ENCODE results near the gene SDC1. TPM values are rescaled to one million over a fixed set of nuclear protein-coding genes. Genes with fewer than 3 reads are reported as not detected.

The SDC1 gene
- total RNA-seq, 3 donors from 2014 or later = 65.3 to 170 (median 162) TPM

DNA sequence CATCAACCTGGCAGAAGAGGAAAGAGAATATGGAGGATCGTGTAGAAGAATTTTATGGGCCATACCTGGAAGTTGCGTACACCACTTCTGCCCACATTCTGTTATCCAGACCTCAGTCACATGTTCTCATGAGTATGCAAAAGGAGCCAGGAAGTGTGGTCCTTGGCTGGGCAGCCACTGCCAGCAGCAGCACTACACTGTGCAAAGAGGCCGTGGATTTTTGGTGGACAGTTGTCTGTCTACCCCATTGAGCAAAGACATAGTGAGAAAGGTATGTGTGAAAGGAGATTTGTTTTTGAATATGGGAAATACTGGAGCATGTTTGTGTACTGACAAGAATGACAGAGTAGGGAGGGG lies 68.1 kb downstream of the SDC1 start:
- H3K4me3 ChIP-seq = no peak overlapping the region
- H3K4me1 ChIP-seq (ENCODE audit: low read depth) = peaks cover 16% of the 10 kb centered on the region
- intact Hi-C loops (cut with DNase I, micrococcal nuclease) = no loop called here
- ATAC-seq (peak; percentile 85), DNase-seq (peak in 1 of 3 donors; percentile 45)
- no peaks in the 10 kb centered on the region for H3K9me3 ChIP-seq
- H3K36me3 ChIP-seq (ENCODE audit: low read depth) = no peaks in the 10 kb centered on the region
- no peak for TF ChIP-seq CTCF (IDR thresholded peaks at IDR 0.05)

DNA sequence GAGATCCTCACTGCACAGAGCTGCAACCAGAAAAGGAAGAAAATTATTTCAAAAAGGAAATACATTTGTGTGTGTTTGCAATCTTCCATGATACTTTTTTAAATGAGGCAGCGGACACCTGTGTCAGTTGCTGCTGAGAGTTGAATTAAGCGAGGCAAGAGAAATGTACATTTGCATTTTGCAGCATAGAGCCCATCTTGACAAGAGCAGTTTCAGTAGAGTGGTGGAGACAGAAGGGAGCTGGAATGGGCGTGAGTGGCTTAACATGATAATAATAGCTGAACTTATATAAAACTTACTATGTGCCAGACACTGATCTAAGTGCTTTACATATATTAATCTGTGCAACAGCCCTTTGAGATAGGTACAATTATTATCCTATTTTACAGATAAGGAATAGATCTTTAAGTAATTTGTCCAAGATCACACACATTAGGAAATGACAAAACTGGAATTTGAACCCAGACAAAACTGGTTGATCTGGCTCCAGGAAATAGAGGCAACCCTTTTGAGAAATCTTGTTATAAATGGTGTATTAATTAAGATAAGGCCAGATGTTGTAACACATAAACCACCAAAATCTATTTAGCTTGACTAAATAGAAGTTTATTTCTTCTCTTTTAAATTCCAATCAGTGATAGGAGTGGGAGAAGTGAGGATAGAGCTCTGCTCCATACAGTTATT lies 68.7 kb downstream of the SDC1 start:
- no peaks in the 10 kb centered on the region for H3K9me3 ChIP-seq
- no peak for ATAC-seq
- no peaks in the 10 kb centered on the region for H3K36me3 ChIP-seq (ENCODE audit: low read depth)
- no peak for TF ChIP-seq CTCF (IDR thresholded peaks at IDR 0.05)
- H3K4me1 ChIP-seq (ENCODE audit: low read depth) = peaks cover 16% of the 10 kb centered on the region
- intact Hi-C loops (cut with DNase I, micrococcal nuclease) = no loop called here
- no peak for DNase-seq
- no peak overlapping the region for H3K4me3 ChIP-seq

DNA sequence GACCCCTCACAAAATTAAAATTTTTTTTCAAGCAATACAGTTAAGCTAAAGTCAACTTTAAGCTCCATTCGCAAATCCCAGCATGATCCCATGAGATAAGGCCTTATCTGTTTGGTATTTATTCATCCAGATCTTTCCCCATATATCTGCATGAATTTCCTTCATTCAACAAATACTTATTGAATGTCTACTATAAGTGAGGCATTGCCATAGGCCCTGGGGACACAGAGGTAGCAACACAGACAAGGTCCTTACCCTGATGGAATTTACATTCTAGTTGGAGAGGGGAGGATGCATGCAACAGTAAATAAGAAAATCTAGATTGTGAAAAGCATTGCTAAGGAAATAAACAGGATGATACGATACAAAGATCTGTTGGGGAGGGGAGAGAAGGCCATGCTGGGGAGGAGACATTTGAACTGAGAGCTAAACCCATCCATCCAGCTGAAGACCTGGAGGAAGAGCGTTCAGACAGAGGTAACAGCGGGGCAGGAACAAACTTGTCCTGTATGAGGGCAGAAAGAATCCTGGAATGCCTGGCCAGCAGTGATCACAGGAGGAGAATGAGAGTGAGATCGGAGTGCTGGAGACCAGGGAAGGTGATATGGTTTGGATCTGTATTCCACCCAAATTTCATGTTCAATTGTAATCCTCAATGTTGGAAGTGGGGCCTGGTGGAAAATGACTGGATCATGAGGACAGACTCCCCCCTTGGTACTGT lies 71.6 kb downstream of the SDC1 start:
- Histone ChIP-seq H3K9me3 (no peaks in the 10 kb centered on the region), H3K36me3 (ENCODE audit: low read depth) (no peaks in the 10 kb centered on the region), H3K4me3 (no peak overlapping the region), H3K4me1 (ENCODE audit: low read depth) (peaks cover 16% of the 10 kb centered on the region)
- intact Hi-C loops (cut with DNase I, micrococcal nuclease) = no loop called here
- TF ChIP-seq CTCF (IDR thresholded peaks at IDR 0.05) = no peak
- DNase-seq (no peak), ATAC-seq (no peak)

DNA sequence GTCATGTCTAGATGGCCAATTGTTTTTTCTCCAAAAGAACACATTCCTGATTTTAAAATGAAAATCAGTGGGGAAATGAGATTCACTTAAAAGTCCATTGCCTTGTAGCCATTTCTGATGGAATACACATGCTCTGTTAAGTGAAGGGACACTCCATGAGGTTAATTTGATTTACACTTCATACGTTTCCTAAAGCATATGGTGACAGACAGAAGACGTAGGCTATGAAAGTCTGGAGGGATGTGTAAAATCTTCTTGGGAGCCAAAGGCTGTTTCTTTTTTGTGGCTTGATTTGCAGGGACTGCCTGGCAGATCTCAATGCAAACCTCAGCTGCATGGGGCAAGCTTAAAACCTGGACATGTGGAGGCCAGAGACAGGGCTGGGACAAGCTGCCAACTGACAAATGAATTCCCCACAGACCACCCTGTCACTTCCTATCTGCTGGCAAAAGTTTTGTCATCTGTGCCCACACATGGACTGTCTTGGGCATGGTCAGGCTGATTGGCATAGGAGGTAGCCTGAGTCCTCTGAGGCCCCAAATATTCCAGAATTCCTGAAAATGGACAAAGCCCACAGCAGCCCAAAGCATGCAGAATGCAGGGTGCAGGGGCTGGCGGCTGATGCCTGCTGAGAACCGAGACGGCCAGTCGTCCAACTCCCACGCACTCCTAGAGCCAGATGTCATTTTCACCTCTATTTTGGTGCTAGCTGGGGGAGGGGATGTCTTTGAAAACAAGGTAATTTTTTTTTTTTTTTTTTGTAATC lies 73.9 kb downstream of the SDC1 start:
- no peak for TF ChIP-seq CTCF (IDR thresholded peaks at IDR 0.05)
- intact Hi-C loops (cut with DNase I, micrococcal nuclease) = no loop called here
- H3K36me3 ChIP-seq (ENCODE audit: low read depth) = no peaks in the 10 kb centered on the region
- ATAC-seq (no peak), DNase-seq (no peak)
- no peaks in the 10 kb centered on the region for H3K9me3 ChIP-seq
- no peak overlapping the region for H3K4me3 ChIP-seq
- no peaks in the 10 kb centered on the region for H3K4me1 ChIP-seq (ENCODE audit: low read depth)

Other genes with a start within 250 kb of the SDC1 start
- gene WDR35, start 235.0 kb downstream of the SDC1 start, total RNA-seq = 1 to 10 TPM; 1.9 to 8.8 (median 2.7) TPM
- under 1 TPM in 2 of 3 donors, not detected in 1; 0.70 to 0.89 TPM for gene MATN3, start 212.5 kb downstream of the SDC1 start, total RNA-seq
- 100 to 1,000 TPM; 160 to 210 (median 181) TPM for gene LAPTM4A, start 173.5 kb downstream of the SDC1 start, total RNA-seq
- gene PUM2, start 125.7 kb upstream of the SDC1 start, total RNA-seq = 100 to 1,000 TPM in 2 of 3 donors, 10 to 100 TPM in 1; 93.5 to 155 (median 115) TPM
- gene RHOB, start 221.9 kb upstream of the SDC1 start, total RNA-seq = 100 to 1,000 TPM in 2 of 3 donors, 10 to 100 TPM in 1; 75.5 to 616 (median 104) TPM

Measured in mucosa of descending colon (tissue), 3 donors.